ENCODE data around the gene ANKRD20A1.
A peak's percentile ranks its signal among the peaks of the same experiment; 100 is the strongest.
"Not testable (repeated sequence)": the region's sequence is repeated elsewhere in the genome, so short reads cannot be mapped to it uniquely, and the experiment has no call there.

The ANKRD20A1 gene

GRCh38 chr9:67858871-67859270 lies at the start of gene ANKRD20A1:
ANKRD20A1 (plus strand) TSS chr9:67858931; CDS start chr9:67859427, 496 bp downstream.
- peak within 1 kb of the TSS; percentile 19 for H3K4me3 ChIP-seq (replicated peaks; ENCODE audit: low read depth, low read length)
- DNase-seq (ENCODE audit: low read depth) = peak; percentile 59

GRCh38 chr9:67832088-67832487 lies 26.6 kb upstream of the ANKRD20A1 start:
- DNase-seq (ENCODE audit: low read depth) = not testable (repeated sequence)

More at GRCh38 chr9:67832088-67832487, 26.6 kb upstream of the ANKRD20A1 start:
- H3K4me3 ChIP-seq (replicated peaks; ENCODE audit: low read depth, low read length) = not testable (repeated sequence)
